Stimulated activated CD4-positive, alpha-beta T cell treated with anti-CD3 and anti-CD28 coated beads, Interleukin-15, amount 100 ng/mL, for 48 hours (primary cell): ENCODE measurements around the gene RPF1.
"Not testable (repeated sequence)": the region's sequence is repeated elsewhere in the genome, so short reads cannot be mapped to it uniquely, and the experiment has no call there.

Experiments used
- DNase-seq, 2 donors: peaks; one replicate each; pipeline ENCODE4 v3.0.0-alpha.2; 2020; ENCODE audit warnings: low read depth in 2 of 2

Gene RPF1

GRCh38 chr1:84478876-84479868, at the start of gene RPF1:
Gene RPF1 (plus strand): TSS chr1:84479266. CDS start chr1:84479282, 16 bp downstream.
- peak; percentile 55 to 56 for DNase-seq

- DNase-seq, result no peak
Measured at GRCh38 chr1:84430546-84430945, 48.5 kb upstream of the RPF1 start.

- peak; percentile 10 to 20 for DNase-seq
Measured at GRCh38 chr1:84433258-84434080, 45.6 kb upstream of the RPF1 start.

- no peak for DNase-seq
Measured at GRCh38 chr1:84434081-84434769, 44.8 kb upstream of the RPF1 start.

GRCh38 chr1:84434801-84435549, 44.1 kb upstream of the RPF1 start:
- no peak for DNase-seq

- no peak for DNase-seq
Measured at GRCh38 chr1:84436876-84437655, 42.0 kb upstream of the RPF1 start.

GRCh38 chr1:84442256-84442655, 36.8 kb upstream of the RPF1 start:
- no peak for DNase-seq

GRCh38 chr1:84442747-84443646, 36.1 kb upstream of the RPF1 start:
- DNase-seq, result peak in 1 of 2 donors; percentile 17

GRCh38 chr1:84448704-84449103, 30.4 kb upstream of the RPF1 start:
- not testable (repeated sequence) for DNase-seq

- DNase-seq, result no peak
Measured at GRCh38 chr1:84450910-84451309, 28.2 kb upstream of the RPF1 start.

- no peak for DNase-seq
Measured at GRCh38 chr1:84452436-84452835, 26.6 kb upstream of the RPF1 start.

- DNase-seq, result no peak
Measured at GRCh38 chr1:84462118-84462517, 16.9 kb upstream of the RPF1 start.

- no peak for DNase-seq
Measured at GRCh38 chr1:84467298-84467697, 11.8 kb upstream of the RPF1 start.

- no peak for DNase-seq
Measured at GRCh38 chr1:84476225-84476624, 2.8 kb upstream of the RPF1 start.

- DNase-seq, result no peak
Measured at GRCh38 chr1:84479998-84480397, 932 bp downstream of the RPF1 start.

- no peak for DNase-seq
Measured at GRCh38 chr1:84480650-84481049, 1.6 kb downstream of the RPF1 start.

- no peak for DNase-seq
Measured at GRCh38 chr1:84481317-84481716, 2.3 kb downstream of the RPF1 start.

GRCh38 chr1:84488107-84488506, 9.0 kb downstream of the RPF1 start:
- no peak for DNase-seq

- no peak for DNase-seq
Measured at GRCh38 chr1:84489766-84490165, 10.7 kb downstream of the RPF1 start.
